GM18505 (cell line): ENCODE measurements around the gene PANK1.

ENCODE experiments used
- ATAC-seq: cut with Tn5 transposase; IDR thresholded peaks from one replicate; pipeline ENCODE4 v1.9.1; 2021; ENCODE audit not compliant: unreplicated experiment
- POLR2A ChIP-seq: IDR thresholded peaks from 4 replicates; pipeline ENCODE4 v1.6.1; 2011; ENCODE audit warnings: borderline replicate concordance; ENCODE audit not compliant: insufficient read depth, insufficient read length; ENCODE audit errors: extremely low read depth

Gene PANK1

GRCh38 chr10:89593043-89593442 is 52.0 kb downstream of the PANK1 start:
- no peak for ATAC-seq
- no peak for TF ChIP-seq POLR2A

- TF ChIP-seq POLR2A: no peak
- ATAC-seq: no peak
These were observed 52.5 kb downstream of the PANK1 start for GRCh38 chr10:89592539-89592938.

- no peak for ATAC-seq
- no peak for TF ChIP-seq POLR2A
These were observed 53.2 kb downstream of the PANK1 start for GRCh38 chr10:89591796-89592271.

GRCh38 chr10:89591111-89591795 is 53.8 kb downstream of the PANK1 start:
- TF ChIP-seq POLR2A: no peak
- ATAC-seq: no peak

- no peak for ATAC-seq
- TF ChIP-seq POLR2A: no peak
These were observed 54.7 kb downstream of the PANK1 start for GRCh38 chr10:89590326-89590725.

GRCh38 chr10:89589101-89589720 is 55.8 kb downstream of the PANK1 start:
- ATAC-seq: no peak

GRCh38 chr10:89588671-89589070 is 56.4 kb downstream of the PANK1 start:
- ATAC-seq: no peak
- no peak for TF ChIP-seq POLR2A

More at GRCh38 chr10:89589101-89589720, 55.8 kb downstream of the PANK1 start:
- no peak for TF ChIP-seq POLR2A

- no peak for ATAC-seq
- TF ChIP-seq POLR2A: no peak
These were observed 63.0 kb downstream of the PANK1 start for GRCh38 chr10:89582022-89582421.

- ATAC-seq: no peak
- TF ChIP-seq POLR2A: no peak
These were observed 64.8 kb downstream of the PANK1 start for GRCh38 chr10:89580243-89580642.

GRCh38 chr10:89576696-89577095 is 68.3 kb downstream of the PANK1 start:
- TF ChIP-seq POLR2A: no peak
- ATAC-seq: no peak

- ATAC-seq: no peak
- no peak for TF ChIP-seq POLR2A
These were observed 69.0 kb downstream of the PANK1 start for GRCh38 chr10:89576022-89576421.

- no peak for TF ChIP-seq POLR2A
- no peak for ATAC-seq
These were observed 70.0 kb downstream of the PANK1 start for GRCh38 chr10:89575031-89575430.

- ATAC-seq: no peak
- TF ChIP-seq POLR2A: no peak
These were observed 70.7 kb downstream of the PANK1 start for GRCh38 chr10:89574368-89574767.

- no peak for ATAC-seq
These were observed 77.3 kb downstream of the PANK1 start for GRCh38 chr10:89567576-89568245.

More at GRCh38 chr10:89567576-89568245, 77.3 kb downstream of the PANK1 start:
- no peak for TF ChIP-seq POLR2A
